Neuron (in vitro differentiated cells): ENCODE measurements around the gene CLCA1.

Experiments used
- H2AFZ ChIP-seq: one replicate; pipeline ENCODE4 v1.6.1; 2013; ENCODE audit warnings: low read depth, mild to moderate bottlenecking, inconsistent platforms, low read length, moderate library complexity
- H3K27me3 ChIP-seq: one replicate; pipeline ENCODE4 v1.6.1; 2013; ENCODE audit warnings: low read length; ENCODE audit not compliant: insufficient read depth
- H3K36me3 ChIP-seq: one replicate; pipeline ENCODE4 v1.6.1; 2013; ENCODE audit warnings: low read length; ENCODE audit not compliant: insufficient read depth
- H3K4me1 ChIP-seq: one replicate; pipeline ENCODE4 v1.6.1; 2013; ENCODE audit warnings: low read length; ENCODE audit not compliant: insufficient read depth
- H3K4me3 ChIP-seq: 2 replicates; pipeline ENCODE4 v1.5.1; 2013; ENCODE audit warnings: mild to moderate bottlenecking, low read length, moderate library complexity
- H3K9me3 ChIP-seq: one replicate; pipeline ENCODE4 v1.6.1; 2013; ENCODE audit warnings: low read length

The CLCA1 gene

DNA sequence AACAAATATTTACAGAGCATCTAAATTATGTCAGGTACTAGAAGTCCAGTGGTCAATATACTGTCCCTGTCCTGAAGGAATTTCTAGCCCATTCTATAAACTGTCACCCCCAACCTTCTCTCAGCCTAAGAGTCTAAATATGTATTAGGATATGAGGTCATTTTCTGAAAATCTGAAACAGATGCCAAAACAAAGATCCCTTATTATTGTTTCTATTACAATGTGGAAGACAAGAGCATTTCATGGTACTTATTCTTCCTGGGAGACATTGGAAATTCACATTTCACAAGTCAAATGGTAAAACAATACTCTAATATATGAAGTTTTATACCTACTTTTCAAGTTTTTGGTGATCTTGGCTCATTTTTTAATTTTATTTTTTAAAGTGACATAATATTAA lies 2.6 kb downstream of the CLCA1 start:
- Histone ChIP-seq H3K4me3 (no peak overlapping the region), H3K4me1 (no peaks in the 10 kb centered on the region), H3K36me3 (no peaks in the 10 kb centered on the region), H3K9me3 (no peaks in the 10 kb centered on the region), H3K27me3 (no peaks in the 10 kb centered on the region), H2AFZ (no peak overlapping the region)

DNA sequence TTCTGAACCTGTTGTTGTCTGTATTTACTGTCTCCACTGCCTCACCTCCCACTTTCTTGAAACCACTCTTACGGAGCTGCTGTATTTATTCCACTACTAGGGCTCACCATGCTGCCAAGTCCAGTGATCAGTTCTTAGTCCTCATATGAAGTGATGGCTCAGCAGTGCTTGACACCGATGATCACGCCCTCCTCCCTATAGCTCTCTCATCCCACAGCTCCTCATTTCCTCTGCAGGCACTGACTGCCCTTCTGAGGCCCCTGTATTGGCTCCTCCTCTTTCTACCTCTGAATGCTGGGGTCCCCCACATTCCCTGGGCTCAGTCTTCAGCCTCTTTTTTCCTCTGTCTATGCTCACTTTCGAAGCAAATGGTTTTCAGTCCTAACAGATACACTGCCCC lies 3.4 kb downstream of the CLCA1 start:
- no peaks in the 10 kb centered on the region for H3K27me3 ChIP-seq
- H3K9me3 ChIP-seq, result no peaks in the 10 kb centered on the region
- H3K4me3 ChIP-seq, result no peak overlapping the region
- no peak overlapping the region for H2AFZ ChIP-seq
- no peaks in the 10 kb centered on the region for H3K4me1 ChIP-seq
- no peaks in the 10 kb centered on the region for H3K36me3 ChIP-seq

DNA sequence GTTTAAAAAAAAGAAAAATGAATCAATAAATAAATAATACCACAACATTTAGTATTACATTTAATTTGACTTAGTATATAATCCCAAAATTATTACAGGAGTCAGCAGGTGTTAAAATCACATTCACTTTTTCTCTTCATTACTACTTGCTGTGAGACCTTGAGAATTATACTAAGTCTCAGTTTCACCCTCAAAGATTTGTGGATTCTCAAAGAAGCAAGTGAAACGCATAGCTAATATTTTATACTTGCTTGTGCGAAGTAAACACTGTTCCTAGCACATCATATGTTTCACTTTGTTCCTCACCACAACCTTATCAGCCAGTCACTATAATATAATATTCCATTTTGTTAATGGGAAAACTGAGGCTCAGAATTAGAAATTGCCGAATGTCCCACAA lies 4.0 kb downstream of the CLCA1 start:
- Histone ChIP-seq H2AFZ (no peak overlapping the region), H3K9me3 (no peaks in the 10 kb centered on the region), H3K27me3 (no peaks in the 10 kb centered on the region), H3K4me1 (no peaks in the 10 kb centered on the region), H3K4me3 (no peak overlapping the region), H3K36me3 (no peaks in the 10 kb centered on the region)

DNA sequence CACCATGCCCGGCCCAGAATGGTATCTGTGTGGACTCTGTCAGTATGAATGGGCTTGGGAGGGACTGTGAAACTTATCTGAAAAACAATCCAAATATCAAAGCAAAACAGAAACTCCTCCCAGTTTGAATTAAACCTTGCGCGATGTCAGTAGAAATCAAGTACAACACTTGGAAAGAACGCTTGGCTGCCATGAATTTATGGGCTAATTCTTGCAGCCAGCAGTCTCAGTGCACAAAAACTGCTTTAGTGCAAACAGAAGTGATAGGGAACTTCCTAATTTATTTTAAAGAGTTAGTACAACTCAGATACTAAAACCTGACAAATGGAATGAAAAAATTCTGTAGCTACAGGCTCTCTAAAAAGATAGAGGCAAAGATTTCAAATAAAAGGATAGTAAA lies 8.5 kb downstream of the CLCA1 start:
- Histone ChIP-seq H3K27me3 (no peaks in the 10 kb centered on the region), H3K4me3 (no peak overlapping the region), H3K4me1 (no peaks in the 10 kb centered on the region), H2AFZ (no peak overlapping the region), H3K36me3 (no peaks in the 10 kb centered on the region), H3K9me3 (no peaks in the 10 kb centered on the region)

DNA sequence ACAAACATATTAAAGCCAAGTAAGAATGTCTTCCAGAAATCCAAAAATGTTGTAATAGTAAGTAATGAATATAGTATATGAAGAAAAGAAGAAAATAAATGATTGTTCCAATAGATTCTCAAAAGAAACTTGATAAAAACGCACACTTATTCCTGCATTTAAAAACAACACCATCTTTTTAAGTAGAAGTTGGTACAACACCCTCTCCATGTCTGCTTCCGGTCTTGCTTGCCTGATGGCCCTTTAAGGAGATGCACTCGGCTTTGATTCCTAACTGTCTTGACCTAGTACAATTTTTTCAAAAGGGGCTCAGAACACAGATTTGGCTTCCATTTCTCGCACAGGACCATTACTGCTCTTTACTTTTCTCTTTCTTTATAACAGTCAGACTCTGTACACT lies 9.0 kb downstream of the CLCA1 start:
- Histone ChIP-seq H2AFZ (no peak overlapping the region), H3K4me3 (no peak overlapping the region), H3K36me3 (no peaks in the 10 kb centered on the region), H3K4me1 (no peaks in the 10 kb centered on the region), H3K9me3 (no peaks in the 10 kb centered on the region), H3K27me3 (no peaks in the 10 kb centered on the region)

DNA sequence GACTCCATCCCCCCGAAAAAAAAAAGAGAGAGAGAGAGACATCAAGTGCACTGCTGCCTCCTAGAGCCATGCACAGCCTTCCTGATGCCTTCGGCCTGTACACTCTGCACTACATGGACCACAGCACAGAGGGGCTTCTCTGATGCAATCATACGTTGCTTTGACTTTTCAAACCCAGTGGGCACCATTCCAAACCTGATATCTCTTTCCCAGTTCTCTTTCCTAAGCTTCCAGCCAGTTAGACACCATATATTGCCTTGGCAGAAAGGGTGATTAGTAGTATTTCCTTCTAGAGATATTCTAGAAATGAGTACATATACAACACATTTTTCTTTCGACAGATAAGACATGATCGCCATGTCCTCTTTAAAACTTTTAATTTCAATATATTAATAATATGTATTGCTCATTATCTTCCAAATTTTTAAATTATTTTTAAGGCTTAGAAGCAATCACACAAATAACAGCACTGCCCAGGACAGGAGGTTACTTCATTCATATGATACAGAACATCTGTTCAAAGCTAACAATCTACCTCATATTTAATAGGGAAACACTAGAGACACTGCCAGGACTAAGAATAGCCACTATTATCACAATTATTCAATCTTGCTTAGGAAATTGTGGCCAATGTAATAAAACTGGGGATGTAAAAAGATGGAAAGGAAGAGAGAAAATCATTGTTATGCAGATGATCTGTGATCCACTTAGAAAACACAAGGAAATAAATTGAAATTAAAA lies 9.9 kb downstream of the CLCA1 start:
- H3K4me1 ChIP-seq, result no peaks in the 10 kb centered on the region
- no peak overlapping the region for H2AFZ ChIP-seq
- no peaks in the 10 kb centered on the region for H3K36me3 ChIP-seq
- H3K27me3 ChIP-seq, result peaks cover 3% of the 10 kb centered on the region
- H3K4me3 ChIP-seq, result no peak overlapping the region
- no peaks in the 10 kb centered on the region for H3K9me3 ChIP-seq

DNA sequence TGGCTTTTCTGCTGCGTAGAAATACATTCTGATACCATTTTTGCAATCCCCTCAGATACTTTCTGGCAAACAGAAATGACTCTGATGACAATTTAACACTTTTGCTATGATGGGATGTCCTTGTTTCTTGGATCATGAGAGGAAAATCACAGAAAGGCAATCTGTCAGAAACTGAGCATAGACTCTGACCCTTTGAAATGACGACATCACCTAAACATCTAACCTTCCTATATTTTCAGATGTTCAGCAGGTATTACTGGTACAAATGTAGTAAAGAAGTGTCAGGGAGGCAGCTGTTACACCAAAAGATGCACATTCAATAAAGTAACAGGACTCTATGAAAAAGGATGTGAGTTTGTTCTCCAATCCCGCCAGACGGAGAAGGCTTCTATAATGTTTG lies 13.2 kb downstream of the CLCA1 start:
- Histone ChIP-seq H2AFZ (no peak overlapping the region), H3K9me3 (no peaks in the 10 kb centered on the region), H3K4me1 (no peaks in the 10 kb centered on the region), H3K4me3 (no peak overlapping the region), H3K27me3 (peaks cover 5% of the 10 kb centered on the region), H3K36me3 (no peaks in the 10 kb centered on the region)

DNA sequence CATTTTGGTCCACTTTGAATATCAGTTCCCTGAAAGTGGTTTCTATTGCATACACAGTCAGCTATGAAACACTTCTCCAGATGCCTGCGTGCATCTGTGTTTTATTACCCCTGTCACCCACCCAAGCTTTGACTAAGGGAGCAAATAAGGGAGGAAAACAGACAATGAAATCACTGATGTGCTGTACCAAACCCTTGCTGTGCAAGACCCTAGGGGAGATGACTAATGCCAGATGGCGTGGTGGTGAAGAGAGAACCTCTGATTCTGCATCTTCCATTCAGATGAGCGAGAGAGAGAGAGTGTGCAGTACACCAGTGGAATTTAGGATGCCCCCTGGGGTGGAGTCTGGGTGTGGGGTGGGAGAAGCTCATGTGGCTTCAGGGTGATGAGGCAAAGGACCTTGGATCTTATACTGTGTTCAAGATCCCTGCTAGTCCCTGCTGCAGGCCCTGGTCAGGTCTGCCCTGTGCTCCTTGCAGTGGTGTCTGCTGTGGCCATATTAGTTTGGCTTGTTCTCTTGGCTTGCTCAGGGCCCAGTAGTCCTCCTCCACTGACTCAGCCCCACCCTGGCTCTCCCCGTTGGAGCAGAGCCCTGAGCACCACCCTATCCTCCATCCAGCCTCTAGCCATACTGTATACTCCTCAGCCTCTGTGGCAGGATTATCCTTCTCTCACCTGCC lies 18.5 kb downstream of the CLCA1 start:
- Histone ChIP-seq H3K27me3 (peaks cover 5% of the 10 kb centered on the region), H3K4me3 (no peak overlapping the region), H2AFZ (no peak overlapping the region)

DNA sequence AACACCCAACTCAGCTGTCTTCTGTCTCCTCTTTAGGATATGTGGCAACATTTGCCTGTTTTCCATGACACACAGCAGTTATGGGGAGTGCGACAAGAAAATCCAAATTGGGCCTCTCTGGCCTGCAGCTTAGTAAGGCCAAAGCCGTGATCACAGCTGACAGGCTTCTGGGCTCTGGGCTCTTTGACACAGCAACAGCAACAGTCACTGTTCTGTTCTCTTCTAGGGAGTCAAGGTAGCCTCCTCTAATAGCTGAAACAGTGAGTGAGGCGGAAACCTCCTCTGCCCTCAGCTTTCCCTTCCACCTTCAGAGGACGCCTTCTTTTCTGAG lies 19.0 kb downstream of the CLCA1 start:
- Histone ChIP-seq H2AFZ (no peak overlapping the region), H3K4me1 (no peaks in the 10 kb centered on the region), H3K27me3 (peaks cover 5% of the 10 kb centered on the region), H3K4me3 (no peak overlapping the region), H3K36me3 (no peaks in the 10 kb centered on the region), H3K9me3 (no peaks in the 10 kb centered on the region)

More for the DNA sequence above, 18.5 kb downstream of the CLCA1 start:
- H3K9me3 ChIP-seq, result no peaks in the 10 kb centered on the region
- H3K4me1 ChIP-seq, result no peaks in the 10 kb centered on the region
- H3K36me3 ChIP-seq, result no peaks in the 10 kb centered on the region

DNA sequence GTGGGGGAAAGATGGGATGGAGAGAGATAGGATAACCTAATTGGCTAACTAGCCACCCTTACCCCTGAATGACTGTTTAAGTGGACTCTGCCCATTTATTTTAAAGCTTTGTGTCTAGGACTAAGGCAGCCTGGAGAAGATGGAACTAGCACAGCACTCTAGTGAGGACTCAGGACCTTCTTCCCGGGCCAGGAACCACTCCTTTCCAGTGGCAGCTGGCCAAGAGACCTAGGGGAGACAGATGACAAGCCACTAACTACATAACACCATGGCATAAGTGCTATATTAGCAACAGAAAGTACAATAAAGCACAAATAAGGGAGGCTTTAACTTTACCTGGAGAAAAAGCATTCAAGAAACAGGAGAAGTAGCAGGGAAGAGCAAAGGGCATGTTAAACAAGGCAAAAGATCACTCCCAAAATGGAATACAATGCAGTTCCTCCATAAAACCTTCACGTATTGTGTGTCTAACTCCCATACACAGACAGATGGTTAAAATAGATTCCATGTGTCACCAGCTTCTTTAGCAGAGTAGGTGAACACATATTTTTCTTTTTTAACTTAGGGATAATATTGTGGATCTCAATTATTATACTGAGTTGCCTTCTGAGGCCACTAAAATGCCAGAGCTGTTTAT lies 20.6 kb downstream of the CLCA1 start:
- Histone ChIP-seq H3K36me3 (no peaks in the 10 kb centered on the region), H3K9me3 (no peaks in the 10 kb centered on the region), H3K4me3 (no peak overlapping the region), H3K27me3 (peaks cover 2% of the 10 kb centered on the region), H2AFZ (no peak overlapping the region), H3K4me1 (no peaks in the 10 kb centered on the region)

DNA sequence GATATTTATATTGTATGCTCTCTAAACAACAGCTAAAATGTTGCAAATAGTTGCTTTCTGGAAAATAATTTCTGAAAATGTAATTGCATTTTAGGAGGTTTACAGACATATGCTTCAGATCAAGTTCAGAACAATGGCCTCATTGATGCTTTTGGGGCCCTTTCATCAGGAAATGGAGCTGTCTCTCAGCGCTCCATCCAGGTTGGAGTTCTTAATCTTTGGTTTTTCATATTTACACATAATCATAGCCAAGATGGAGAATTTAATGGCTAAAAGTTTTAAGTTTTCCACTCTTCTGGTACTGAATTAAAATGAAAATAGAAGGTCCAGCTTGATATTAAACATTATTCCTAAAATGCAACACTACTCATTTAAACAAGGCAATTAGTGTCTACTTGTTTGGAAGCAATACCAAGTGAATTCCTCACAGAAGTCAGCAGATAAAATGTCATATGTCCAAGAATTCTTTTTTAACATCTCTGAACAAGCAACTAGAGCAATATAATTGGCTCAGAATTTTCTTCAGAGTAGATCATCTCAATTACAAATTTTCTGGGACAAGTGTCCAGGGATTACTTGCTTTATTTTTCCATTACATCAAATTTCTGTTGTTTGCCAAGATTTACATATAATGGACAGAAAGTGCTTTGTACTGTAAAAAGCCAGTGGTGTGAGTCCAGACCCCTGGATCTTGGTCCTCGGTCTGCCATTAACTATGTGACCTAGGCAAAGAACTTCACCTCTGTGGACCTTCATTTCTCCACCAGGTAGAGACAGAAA lies 22.6 kb downstream of the CLCA1 start:
- no peak overlapping the region for H3K4me3 ChIP-seq
- no peaks in the 10 kb centered on the region for H3K9me3 ChIP-seq
- no peak overlapping the region for H2AFZ ChIP-seq
- H3K4me1 ChIP-seq, result no peaks in the 10 kb centered on the region
- peaks cover 4% of the 10 kb centered on the region for H3K27me3 ChIP-seq
- no peaks in the 10 kb centered on the region for H3K36me3 ChIP-seq

DNA sequence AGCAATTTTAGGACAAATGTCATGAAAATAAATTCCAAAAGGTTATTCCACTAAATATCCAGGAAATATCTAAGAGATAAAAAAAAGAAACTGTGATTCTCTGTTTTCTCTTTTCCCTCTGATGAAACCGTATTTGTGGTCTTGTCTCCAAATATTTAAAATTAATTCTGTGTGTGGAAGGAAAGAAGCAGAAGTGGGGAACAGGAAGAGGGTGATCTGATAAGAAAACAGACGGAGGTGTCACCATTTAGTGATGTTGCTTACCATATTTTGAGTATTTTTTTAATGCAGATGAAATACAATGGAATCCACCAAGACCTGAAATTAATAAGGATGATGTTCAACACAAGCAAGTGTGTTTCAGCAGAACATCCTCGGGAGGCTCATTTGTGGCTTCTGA lies 29.6 kb downstream of the CLCA1 start:
- H2AFZ ChIP-seq, result no peak overlapping the region
- no peaks in the 10 kb centered on the region for H3K9me3 ChIP-seq
- H3K27me3 ChIP-seq, result peaks cover 5% of the 10 kb centered on the region
- no peaks in the 10 kb centered on the region for H3K4me1 ChIP-seq
- H3K36me3 ChIP-seq, result no peaks in the 10 kb centered on the region
- no peak overlapping the region for H3K4me3 ChIP-seq

DNA sequence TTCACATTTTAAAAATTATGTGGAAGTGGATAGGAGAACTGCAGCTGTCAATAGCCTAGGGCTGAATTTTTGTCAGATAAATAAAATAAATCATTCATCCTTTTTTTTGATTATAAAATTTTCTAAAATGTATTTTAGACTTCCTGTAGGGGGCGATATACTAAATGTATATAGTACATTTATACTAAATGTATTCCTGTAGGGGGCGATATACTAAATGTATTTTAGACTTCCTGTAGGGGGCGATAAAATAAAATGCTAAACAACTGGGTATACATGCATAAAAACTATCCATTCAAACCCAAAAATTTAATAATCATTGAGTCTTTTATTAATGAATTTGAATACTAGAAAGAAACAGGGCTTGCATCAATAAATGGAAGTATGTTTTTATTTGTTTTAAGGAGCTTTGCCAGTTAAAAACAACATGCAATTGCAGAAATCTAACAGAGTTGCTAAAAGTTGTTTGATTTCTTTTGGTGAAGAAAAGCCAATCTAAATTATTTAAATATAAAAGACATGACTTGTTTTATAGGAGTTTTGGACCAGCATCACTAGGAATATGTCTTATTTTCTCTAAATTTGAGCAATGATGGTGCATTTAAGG lies 31.4 kb downstream of the CLCA1 start:
- Histone ChIP-seq H3K36me3 (no peaks in the 10 kb centered on the region), H2AFZ (no peak overlapping the region), H3K9me3 (no peaks in the 10 kb centered on the region), H3K4me1 (no peaks in the 10 kb centered on the region), H3K4me3 (no peak overlapping the region), H3K27me3 (peaks cover 8% of the 10 kb centered on the region)
